22Rv1 (cell line): ENCODE results near the gene ZDHHC11B.
"Not testable (repeated sequence)": the region's sequence is repeated elsewhere in the genome, so short reads cannot be mapped to it uniquely, and the experiment has no call there.

ENCODE experiments used
- H3K27ac ChIP-seq: fragments of 450-650 bp; 2 replicates; pipeline ENCODE4 v1.5.1; 2017
- ZFX ChIP-seq: fragments of 450-650 bp; IDR thresholded peaks from 2 replicates; pipeline ENCODE4 v1.6.1; 2017; ENCODE audit warnings: antibody characterized with exemption, borderline replicate concordance
- TF ChIP-seq, protein P1 (sequence below): fragments of 450-650 bp; IDR thresholded peaks from 2 replicates; pipeline ENCODE4 v1.5.1; 2017; ENCODE audit warnings: mild to moderate bottlenecking

ZDHHC11B gene

DNA sequence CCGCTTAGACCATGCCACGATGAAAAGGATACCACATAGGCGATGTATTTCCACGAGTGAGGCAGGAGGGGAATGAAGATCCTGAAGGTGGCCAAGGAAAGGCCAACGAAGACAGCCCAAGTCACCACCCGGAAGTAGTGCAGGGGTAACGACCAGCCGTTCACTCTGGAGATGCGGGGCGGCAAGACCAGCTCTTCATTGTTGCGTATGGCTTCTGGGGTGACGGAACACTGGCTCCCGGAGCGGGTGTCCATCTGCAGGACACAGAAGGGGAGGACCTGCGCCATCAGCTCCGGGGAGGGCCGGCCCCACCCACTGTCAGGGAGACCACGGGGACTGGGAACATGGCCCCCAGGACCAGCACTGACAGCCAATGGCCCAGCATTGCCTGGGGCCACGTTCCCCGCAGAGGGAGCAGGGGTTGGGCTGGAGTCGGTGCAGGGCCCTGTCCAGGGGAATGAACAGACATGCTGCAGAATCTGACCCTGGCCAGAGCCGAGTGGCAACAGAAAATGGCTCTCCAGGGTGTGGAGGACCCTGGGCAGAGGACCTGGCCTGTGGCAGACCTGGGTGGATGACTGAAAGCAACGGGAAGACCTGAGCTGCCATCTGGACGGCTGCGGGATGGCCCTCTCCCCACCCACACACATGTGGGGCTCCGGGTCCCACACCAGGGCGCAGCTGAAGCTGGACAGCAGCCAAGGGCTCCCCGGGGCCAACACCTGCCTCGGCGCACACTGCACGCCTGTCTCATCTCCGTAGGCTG, 17.7 kb downstream of the ZDHHC11B start:
- H3K27ac ChIP-seq = no peak overlapping the region
- TF ChIP-seq, protein P1, sequence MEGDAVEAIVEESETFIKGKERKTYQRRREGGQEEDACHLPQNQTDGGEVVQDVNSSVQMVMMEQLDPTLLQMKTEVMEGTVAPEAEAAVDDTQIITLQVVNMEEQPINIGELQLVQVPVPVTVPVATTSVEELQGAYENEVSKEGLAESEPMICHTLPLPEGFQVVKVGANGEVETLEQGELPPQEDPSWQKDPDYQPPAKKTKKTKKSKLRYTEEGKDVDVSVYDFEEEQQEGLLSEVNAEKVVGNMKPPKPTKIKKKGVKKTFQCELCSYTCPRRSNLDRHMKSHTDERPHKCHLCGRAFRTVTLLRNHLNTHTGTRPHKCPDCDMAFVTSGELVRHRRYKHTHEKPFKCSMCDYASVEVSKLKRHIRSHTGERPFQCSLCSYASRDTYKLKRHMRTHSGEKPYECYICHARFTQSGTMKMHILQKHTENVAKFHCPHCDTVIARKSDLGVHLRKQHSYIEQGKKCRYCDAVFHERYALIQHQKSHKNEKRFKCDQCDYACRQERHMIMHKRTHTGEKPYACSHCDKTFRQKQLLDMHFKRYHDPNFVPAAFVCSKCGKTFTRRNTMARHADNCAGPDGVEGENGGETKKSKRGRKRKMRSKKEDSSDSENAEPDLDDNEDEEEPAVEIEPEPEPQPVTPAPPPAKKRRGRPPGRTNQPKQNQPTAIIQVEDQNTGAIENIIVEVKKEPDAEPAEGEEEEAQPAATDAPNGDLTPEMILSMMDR = no peak

DNA sequence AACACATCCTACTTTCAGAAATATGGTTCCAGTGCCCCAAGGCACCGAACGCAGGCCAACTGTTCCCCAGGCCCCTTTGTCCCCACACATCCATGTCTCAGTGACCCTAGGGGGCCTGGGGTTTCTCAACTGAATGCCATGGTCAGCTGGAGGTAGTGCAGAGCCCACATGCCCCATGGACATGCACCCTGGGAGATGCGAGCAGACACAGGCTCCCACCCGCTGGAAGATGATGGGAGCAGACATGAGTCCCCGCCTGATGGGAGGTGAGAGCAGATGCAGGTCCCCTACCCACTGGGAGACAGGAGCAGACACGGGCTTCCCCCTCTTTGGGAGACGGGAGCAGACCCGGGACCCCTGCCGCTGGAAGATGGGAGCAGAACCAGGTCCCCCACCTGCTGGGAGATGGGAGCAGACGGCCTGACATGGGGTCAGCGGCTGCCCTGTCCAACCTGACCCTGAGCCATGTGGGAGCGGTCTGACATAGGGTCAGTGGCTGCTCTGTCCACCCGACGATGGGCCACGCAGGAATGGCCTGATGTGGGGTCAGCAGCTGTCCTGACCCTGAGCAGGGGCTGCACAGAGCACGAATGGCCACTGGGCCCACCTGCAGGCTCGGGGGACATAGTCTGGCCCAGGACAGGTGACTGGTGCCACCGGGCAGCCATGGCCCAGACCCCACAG, 18.4 kb downstream of the ZDHHC11B start:
- TF ChIP-seq, protein P1 = no peak
- no peak for TF ChIP-seq ZFX

DNA sequence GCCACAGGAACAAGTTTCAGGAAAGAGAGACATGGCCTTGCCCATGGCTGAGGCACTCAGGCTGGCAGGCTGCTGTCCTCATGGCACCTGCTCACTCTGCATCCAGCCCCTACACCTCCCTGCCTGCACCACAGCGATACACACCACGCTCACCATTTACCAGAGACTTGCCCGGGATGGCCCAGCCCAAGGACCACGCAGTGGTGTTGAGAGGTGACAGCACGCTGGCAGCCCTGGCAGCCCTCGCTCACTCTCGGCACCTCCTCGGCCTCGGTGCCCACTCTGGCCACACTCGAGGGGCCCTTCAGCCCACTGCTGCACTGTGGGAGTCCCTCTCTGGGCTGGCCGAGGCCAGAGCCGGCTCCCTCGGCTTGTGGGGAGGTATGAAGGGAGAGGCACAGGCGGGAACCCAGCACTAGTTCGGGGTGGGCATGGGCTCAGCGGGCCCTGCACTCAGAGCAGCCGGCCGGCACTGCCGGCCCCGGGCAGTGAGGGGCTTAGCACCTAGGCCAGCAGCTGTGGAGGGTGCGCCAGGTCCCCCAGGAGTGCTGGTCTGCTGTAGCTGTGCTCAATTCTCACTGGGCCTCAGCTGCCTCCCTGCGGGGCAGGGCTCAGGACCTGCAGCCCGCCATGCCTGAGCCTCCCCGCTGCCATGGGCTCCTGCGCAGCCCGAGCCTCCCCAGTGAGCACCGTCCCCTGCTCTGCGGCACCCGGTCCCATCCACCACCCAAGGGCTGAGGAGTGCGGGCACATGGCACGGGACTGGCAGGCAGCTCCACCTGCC, 20.3 kb downstream of the ZDHHC11B start:
- H3K27ac ChIP-seq = no peak overlapping the region
- TF ChIP-seq, protein P1 = no peak

More for the DNA sequence above, 18.4 kb downstream of the ZDHHC11B start:
- H3K27ac ChIP-seq = peak overlapping the region; percentile 36; the same call in 1 of the 2 replicates

DNA sequence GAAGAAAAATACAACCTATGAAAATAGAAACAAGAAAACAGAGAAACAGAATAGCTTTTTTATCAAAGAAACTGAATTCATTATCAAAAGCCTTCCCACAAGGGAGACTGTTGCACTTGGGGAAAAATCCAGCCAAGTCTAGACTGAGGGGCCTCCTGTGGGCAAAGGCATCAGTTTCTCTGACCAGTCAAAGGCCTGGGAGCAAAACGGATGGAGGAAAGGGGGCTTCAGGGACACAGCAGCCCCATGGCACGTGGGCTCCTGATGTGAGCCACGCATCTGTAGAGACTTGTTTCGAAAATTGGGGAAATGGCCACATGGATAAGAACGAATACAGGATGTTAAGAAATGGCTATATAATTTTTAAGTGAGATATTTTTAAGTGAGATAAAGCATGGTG, 21.1 kb downstream of the ZDHHC11B start:
- no peak overlapping the region for H3K27ac ChIP-seq
- TF ChIP-seq, protein P1 = no peak
- TF ChIP-seq ZFX = no peak

DNA sequence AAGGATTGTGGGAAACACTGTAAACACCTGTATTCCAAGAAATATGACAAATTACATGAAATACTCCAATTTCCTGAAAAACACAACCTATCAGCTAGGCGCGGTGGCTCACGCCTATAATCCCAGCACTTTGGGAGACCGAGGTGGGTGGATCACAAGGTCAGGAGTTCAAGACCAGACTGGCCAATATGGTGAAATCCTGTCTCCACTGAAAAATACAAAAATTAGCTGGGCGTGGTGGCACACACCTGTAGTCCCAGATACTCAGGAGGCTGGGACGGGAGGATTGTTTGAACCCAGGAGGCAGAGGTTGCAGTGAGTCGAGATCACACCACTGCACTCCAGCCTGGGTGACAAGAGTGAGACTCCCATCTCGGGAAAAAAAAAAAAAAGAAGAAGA, 21.5 kb downstream of the ZDHHC11B start:
- H3K27ac ChIP-seq = not testable (repeated sequence)

DNA sequence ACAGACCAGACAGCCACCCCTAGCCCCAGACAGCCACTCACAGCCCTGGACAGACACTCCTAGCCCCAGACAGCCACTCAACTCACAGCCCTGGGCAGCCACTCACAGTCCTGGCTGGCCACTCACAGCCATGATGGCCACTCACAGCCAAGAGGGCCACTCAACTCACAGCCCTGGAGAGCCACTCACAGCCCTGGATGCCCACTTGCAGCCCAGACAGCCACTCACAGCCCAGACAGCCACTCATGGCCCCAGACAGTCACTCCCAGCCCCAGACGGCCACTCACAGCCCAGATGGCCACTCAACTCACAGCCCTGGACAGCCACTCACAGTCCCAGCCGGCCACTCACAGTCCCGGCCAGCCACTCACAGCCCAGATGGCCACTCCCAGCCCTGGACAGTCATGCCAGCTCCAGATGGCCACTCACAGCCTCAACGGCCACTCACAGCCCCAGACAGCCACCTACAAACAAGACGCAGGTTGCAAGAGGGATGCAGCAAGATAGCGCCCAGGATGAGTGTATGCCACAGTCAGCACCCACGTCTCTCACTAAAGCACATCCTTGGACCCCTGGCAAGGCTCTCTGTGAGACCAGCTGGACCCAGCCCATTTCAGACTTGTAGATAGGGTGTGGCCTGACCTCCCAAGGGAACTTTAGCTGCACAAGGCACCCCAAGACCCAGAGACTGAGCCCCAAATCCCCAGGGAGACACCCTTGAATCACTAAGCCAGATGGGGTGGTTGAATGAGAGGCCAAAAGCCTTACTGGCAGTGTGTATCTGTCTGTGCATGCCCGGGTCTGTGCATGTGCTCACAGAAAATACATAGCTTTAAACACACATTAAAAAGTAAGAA, 22.4 kb downstream of the ZDHHC11B start:
- TF ChIP-seq ZFX = no peak
- TF ChIP-seq, protein P1 = no peak

More for the DNA sequence above, 22.4 kb downstream of the ZDHHC11B start:
- no peak overlapping the region for H3K27ac ChIP-seq
